Measurements from ENCODE around the gene KL. TPM values are rescaled to one million over a fixed set of nuclear protein-coding genes. Genes with fewer than 3 reads are reported as not detected.

KL gene
- total RNA-seq, 4 donors from 2014 or later: 0.34 to 2.8 (median 1.8) TPM

DNA sequence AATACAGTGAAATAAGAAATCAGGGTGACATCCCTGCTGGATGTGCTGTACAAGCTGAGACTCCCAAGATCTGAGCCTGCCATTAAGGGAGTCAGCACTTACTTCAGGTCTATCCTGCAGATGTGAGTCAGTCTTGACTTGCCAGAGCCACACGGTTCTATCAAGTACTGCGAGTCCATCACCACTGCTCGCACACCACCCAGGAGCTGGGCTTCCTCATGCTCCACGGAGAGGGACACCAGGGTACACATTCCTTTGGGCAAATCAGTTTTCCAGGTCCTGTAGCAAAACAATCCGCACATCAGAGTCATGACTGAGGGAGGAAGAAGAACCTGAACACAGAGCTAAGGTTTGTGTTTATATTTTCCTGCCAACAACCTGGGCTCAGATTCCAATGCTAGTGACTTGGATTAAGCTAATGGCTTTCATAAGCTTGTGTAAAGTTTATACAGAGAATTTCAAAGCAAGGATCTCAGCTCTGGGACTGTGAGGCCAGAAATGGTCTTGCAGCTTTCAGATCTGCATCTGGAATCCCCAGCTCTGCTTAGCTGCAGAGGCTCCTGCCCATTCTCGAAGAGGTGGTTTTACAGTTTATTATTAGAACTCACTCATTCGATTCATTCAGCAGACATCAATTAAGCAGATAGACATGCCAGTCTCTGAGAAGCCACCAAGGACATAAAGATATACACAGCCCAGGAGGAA is 90.6 kb downstream of the KL start:
- H3K4me3 ChIP-seq (ENCODE audit: low read depth, poor library complexity, severe bottlenecking): no peak overlapping the region
- intact Hi-C loops (cut with DNase I; ENCODE audit: low total_unique reads): no loop called here
- DNase-seq (ENCODE audit: low spot score in 2 of 2): no peak
- no peak for TF ChIP-seq POLR2A (IDR thresholded peaks at IDR 0.05)
- TF ChIP-seq, protein P1, sequence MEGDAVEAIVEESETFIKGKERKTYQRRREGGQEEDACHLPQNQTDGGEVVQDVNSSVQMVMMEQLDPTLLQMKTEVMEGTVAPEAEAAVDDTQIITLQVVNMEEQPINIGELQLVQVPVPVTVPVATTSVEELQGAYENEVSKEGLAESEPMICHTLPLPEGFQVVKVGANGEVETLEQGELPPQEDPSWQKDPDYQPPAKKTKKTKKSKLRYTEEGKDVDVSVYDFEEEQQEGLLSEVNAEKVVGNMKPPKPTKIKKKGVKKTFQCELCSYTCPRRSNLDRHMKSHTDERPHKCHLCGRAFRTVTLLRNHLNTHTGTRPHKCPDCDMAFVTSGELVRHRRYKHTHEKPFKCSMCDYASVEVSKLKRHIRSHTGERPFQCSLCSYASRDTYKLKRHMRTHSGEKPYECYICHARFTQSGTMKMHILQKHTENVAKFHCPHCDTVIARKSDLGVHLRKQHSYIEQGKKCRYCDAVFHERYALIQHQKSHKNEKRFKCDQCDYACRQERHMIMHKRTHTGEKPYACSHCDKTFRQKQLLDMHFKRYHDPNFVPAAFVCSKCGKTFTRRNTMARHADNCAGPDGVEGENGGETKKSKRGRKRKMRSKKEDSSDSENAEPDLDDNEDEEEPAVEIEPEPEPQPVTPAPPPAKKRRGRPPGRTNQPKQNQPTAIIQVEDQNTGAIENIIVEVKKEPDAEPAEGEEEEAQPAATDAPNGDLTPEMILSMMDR (IDR thresholded peaks at IDR 0.05): no peak
- 79 to 90% methylated on average over 7 of the region's 7 CpGs for WGBS, 2 donors

DNA sequence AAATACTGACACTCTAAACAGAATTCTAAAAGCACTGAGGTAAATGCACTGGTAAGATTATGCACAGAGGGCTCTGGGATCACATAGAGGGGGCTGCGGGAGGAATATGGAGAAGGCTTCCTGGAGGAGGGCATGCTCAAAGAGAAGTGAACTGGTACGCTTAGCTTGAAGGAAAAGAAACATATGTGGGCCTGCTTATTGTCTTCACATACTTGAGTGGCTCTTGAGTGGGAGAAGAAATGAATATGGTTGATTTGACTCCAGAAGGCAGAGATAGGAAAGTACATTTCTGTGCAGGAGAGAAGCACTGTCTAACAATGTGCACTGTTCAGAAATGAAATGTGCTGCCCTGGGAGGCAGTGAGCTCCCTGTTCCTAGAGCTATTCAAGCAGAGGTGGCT is 91.1 kb downstream of the KL start:
- 90 to 98% methylated on average over 2 of the region's 2 CpGs for WGBS, 2 donors
- DNase-seq (ENCODE audit: low spot score in 2 of 2): no peak
- H3K4me3 ChIP-seq (ENCODE audit: low read depth, poor library complexity, severe bottlenecking): no peak overlapping the region
- intact Hi-C loops (cut with DNase I; ENCODE audit: low total_unique reads): no loop called here
- no peak for TF ChIP-seq POLR2A (IDR thresholded peaks at IDR 0.05)

DNA sequence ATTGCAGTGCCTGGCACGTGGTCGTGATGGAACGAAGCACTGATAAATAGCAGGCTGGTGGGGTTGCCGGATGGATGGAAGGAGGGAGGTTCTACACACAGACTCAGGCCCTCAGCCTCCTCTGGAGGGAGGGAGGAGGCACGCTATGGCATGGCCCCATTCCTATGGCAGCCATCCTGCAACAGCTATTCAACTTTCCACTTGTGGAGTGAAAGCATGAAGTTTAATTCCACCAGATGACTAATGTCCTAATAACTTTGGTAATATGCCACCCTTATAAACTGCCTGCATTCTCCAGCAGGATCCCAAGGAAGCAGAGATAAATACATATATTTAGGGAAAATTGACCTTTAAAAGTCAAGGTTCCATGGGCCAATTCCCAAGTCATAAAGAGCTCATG is 92.4 kb downstream of the KL start:
- TF ChIP-seq, protein P1 (IDR thresholded peaks at IDR 0.05): no peak
- TF ChIP-seq POLR2A (IDR thresholded peaks at IDR 0.05): no peak
- H3K4me3 ChIP-seq (ENCODE audit: low read depth, poor library complexity, severe bottlenecking): no peak overlapping the region
- 72 to 77% methylated on average over 5 of the region's 5 CpGs for WGBS, 2 donors
- intact Hi-C loops (cut with DNase I; ENCODE audit: low total_unique reads): no loop called here
- DNase-seq (ENCODE audit: low spot score in 2 of 2): no peak

GRCh38 chr13:33109271-33109697 is 93.1 kb downstream of the KL start:
- intact Hi-C loops (cut with DNase I; ENCODE audit: low total_unique reads): no loop called here
- 54 to 59% methylated on average over 2 of the region's 2 CpGs for WGBS, 2 donors
- H3K4me3 ChIP-seq (ENCODE audit: low read depth, poor library complexity, severe bottlenecking): no peak overlapping the region
- TF ChIP-seq, protein P1 (IDR thresholded peaks at IDR 0.05): no peak
- TF ChIP-seq POLR2A (IDR thresholded peaks at IDR 0.05): no peak
- no peak for DNase-seq (ENCODE audit: low spot score in 2 of 2)

GRCh38 chr13:33109801-33110200 is 93.6 kb downstream of the KL start:
- intact Hi-C loops (cut with DNase I; ENCODE audit: low total_unique reads): no loop called here
- no peak for DNase-seq (ENCODE audit: low spot score in 2 of 2)
- TF ChIP-seq POLR2A (IDR thresholded peaks at IDR 0.05): no peak
- TF ChIP-seq, protein P1 (IDR thresholded peaks at IDR 0.05): no peak
- WGBS, 2 donors: 81 to 85% methylated on average over 10 of the region's 10 CpGs
- H3K4me3 ChIP-seq (ENCODE audit: low read depth, poor library complexity, severe bottlenecking): no peak overlapping the region

DNA sequence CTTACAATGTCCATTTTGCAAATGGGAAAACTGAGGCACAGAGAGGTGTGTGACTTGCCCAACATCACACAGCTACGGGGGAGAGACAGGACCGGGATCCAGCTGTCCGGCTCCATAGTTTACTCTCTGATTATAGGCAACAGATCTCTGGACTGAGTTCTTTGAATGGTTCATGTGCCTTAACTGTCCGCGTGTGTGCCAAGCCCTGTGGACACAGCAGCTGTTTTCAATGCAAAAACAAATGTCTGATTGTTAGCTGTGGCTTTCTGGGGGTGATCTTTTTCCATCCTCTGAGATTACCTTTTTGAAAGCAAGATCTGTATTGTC is 94.1 kb downstream of the KL start:
- intact Hi-C loops (cut with DNase I; ENCODE audit: low total_unique reads): no loop called here
- no peak overlapping the region for H3K4me3 ChIP-seq (ENCODE audit: low read depth, poor library complexity, severe bottlenecking)
- no peak for DNase-seq (ENCODE audit: low spot score in 2 of 2)
- WGBS, 2 donors: 56 to 59% methylated on average over 5 of the region's 5 CpGs
- TF ChIP-seq, protein P1 (IDR thresholded peaks at IDR 0.05): no peak
- TF ChIP-seq POLR2A (IDR thresholded peaks at IDR 0.05): no peak
